ENCODE measurements around the gene SFTPA1. TPM values are rescaled to one million over a fixed set of nuclear protein-coding genes. Genes with fewer than 3 reads are reported as not detected.
"Not testable (repeated sequence)": the region's sequence is repeated elsewhere in the genome, so short reads cannot be mapped to it uniquely, and the experiment has no call there.

Gene SFTPA1
- total and polyA plus RNA-seq, 2 donors (not counting 1 experiment from before 2014, with no cell fraction given): not detected

DNA sequence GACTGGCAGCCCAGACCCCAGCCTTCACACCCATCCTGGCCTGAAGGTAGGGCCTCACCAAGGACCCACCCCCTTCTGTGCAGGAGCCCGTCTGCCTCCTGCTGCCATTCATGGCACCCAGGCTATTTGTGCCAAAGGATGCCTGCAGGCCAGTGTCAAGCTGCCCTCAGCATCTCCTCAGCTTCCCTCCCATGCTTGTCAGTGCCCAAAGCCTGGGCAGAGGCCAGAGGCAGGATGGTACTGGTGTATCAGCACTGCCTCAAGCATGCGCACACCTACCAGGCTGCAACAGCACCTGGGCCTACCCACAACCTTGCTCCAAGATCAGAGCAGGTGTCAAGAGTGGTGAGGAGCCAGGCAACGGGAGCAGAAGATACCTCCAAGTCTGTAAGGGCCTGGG, 27.6 kb downstream of the SFTPA1 start:
- no peaks in the 10 kb centered on the region for H3K4me1 Mint-ChIP-seq
- Histone ChIP-seq H3K4me3 (ENCODE audit: control extremely low read depth in 1 of 5, extremely low read depth in 1 of 5, insufficient read depth in 1 of 5, low read depth in 2 of 5, low read length in 4 of 5) (no peak overlapping the region), H3K4me2 (replicated peaks; ENCODE audit: low read depth, low read length, poor library complexity, severe bottlenecking) (no peak overlapping the region), H3K79me2 (ENCODE audit: control insufficient read depth, insufficient read depth, low read length) (no peaks in the 10 kb centered on the region), H3K9ac (ENCODE audit: low read length) (no peak overlapping the region), H3K9me3 (ENCODE audit: control extremely low read depth in 1 of 3, control insufficient read depth in 2 of 3, insufficient read depth in 1 of 3, low read length in 2 of 3) (peaks cover 0 to 4% (median 0%) of the 10 kb centered on the region in 3 donors), H3K27ac (ENCODE audit: low read length in 2 of 2) (no peak overlapping the region), H2AFZ (ENCODE audit: insufficient read depth, low read depth, low read length, poor library complexity, severe bottlenecking) (no peak overlapping the region), H3K36me3 (replicated peaks in 1 of 2; ENCODE audit: control extremely low read depth in 1 of 2, control insufficient read depth in 1 of 2, extremely low read depth in 1 of 2, insufficient read depth in 2 of 2, low read length in 1 of 2) (no peaks in the 10 kb centered on the region), H3K27me3 (replicated peaks in 1 of 4; ENCODE audit: control extremely low read depth in 1 of 4, control insufficient read depth in 3 of 4, insufficient read depth in 4 of 4, low read length in 3 of 4) (no peaks in the 10 kb centered on the region), H4K20me1 (ENCODE audit: control insufficient read depth, insufficient read depth, low read length, poor library complexity, severe bottlenecking) (no peaks in the 10 kb centered on the region), H3K4me1 (ENCODE audit: control insufficient read depth in 2 of 2, insufficient read depth in 2 of 2, low read length in 2 of 2) (no peaks in the 10 kb centered on the region)
- DNase-seq (no peak), ATAC-seq (ENCODE audit: low read depth) (no peak)
- 87% methylated on average over 3 of the region's 3 CpGs for WGBS (ENCODE audit: insufficient coverage)
- H3K9me3 Mint-ChIP-seq (ENCODE audit: insufficient read depth): no peaks in the 10 kb centered on the region
- ChIA-PET POLR2A (no interaction called here), CTCF (no interaction called here)
- H3K4me3 Mint-ChIP-seq: no peak overlapping the region
- H3K27me3 Mint-ChIP-seq: no peaks in the 10 kb centered on the region
- intact Hi-C loops (cut with micrococcal nuclease): no loop called here
- no peak overlapping the region for H3K27ac Mint-ChIP-seq
- TF ChIP-seq EZH2 (IDR thresholded peaks at IDR 0.05; ENCODE audit: borderline replicate concordance, insufficient read depth, low read depth, low read length, poor library complexity, severe bottlenecking): no peak
- TF ChIP-seq, protein P1, sequence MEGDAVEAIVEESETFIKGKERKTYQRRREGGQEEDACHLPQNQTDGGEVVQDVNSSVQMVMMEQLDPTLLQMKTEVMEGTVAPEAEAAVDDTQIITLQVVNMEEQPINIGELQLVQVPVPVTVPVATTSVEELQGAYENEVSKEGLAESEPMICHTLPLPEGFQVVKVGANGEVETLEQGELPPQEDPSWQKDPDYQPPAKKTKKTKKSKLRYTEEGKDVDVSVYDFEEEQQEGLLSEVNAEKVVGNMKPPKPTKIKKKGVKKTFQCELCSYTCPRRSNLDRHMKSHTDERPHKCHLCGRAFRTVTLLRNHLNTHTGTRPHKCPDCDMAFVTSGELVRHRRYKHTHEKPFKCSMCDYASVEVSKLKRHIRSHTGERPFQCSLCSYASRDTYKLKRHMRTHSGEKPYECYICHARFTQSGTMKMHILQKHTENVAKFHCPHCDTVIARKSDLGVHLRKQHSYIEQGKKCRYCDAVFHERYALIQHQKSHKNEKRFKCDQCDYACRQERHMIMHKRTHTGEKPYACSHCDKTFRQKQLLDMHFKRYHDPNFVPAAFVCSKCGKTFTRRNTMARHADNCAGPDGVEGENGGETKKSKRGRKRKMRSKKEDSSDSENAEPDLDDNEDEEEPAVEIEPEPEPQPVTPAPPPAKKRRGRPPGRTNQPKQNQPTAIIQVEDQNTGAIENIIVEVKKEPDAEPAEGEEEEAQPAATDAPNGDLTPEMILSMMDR (IDR thresholded peaks at IDR 0.05): no peak

DNA sequence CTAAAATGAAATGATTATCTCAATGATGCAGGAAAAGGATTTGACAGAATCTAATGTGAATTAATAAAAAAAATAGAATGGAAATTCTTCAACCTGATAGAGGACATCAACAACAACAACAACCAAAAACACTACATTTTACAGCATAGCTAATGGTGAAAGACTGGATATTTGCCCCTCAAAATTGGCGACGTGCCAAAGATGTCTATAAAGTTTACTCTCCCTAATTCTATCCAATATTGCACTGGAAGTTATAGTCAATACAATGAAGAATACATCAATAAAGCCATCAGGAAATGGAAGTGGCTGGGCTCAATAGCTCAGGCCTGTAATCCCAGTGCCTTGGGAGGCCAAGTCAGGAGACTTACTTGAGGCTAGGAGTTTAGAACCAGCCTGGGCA, 42.0 kb downstream of the SFTPA1 start:
- H3K9ac ChIP-seq (ENCODE audit: low read length); H3K27ac Mint-ChIP-seq; H3K4me1 Mint-ChIP-seq; H3K27me3 Mint-ChIP-seq; H3K27me3 ChIP-seq (replicated peaks in 1 of 4; ENCODE audit: control extremely low read depth in 1 of 4, control insufficient read depth in 3 of 4, insufficient read depth in 4 of 4, low read length in 3 of 4); H2AFZ ChIP-seq (ENCODE audit: insufficient read depth, low read depth, low read length, poor library complexity, severe bottlenecking); ATAC-seq (ENCODE audit: low read depth); DNase-seq; CTCF ChIA-PET; H4K20me1 ChIP-seq (ENCODE audit: control insufficient read depth, insufficient read depth, low read length, poor library complexity, severe bottlenecking); H3K9me3 Mint-ChIP-seq (ENCODE audit: insufficient read depth); H3K9me3 ChIP-seq (ENCODE audit: control extremely low read depth in 1 of 3, control insufficient read depth in 2 of 3, insufficient read depth in 1 of 3, low read length in 2 of 3); POLR2A ChIA-PET; H3K4me3 Mint-ChIP-seq; H3K4me3 ChIP-seq (ENCODE audit: control extremely low read depth in 1 of 5, extremely low read depth in 1 of 5, insufficient read depth in 1 of 5, low read depth in 2 of 5, low read length in 4 of 5); H3K4me1 ChIP-seq (ENCODE audit: control insufficient read depth in 2 of 2, insufficient read depth in 2 of 2, low read length in 2 of 2); intact Hi-C loops (cut with micrococcal nuclease); H3K4me2 ChIP-seq (replicated peaks; ENCODE audit: low read depth, low read length, poor library complexity, severe bottlenecking); H3K36me3 ChIP-seq (replicated peaks in 1 of 2; ENCODE audit: control extremely low read depth in 1 of 2, control insufficient read depth in 1 of 2, extremely low read depth in 1 of 2, insufficient read depth in 2 of 2, low read length in 1 of 2); H3K79me2 ChIP-seq (ENCODE audit: control insufficient read depth, insufficient read depth, low read length); H3K27ac ChIP-seq (ENCODE audit: low read length in 2 of 2): not testable (repeated sequence)
- no CpG with 5 or more reads among the region's 2 CpGs for WGBS (ENCODE audit: insufficient coverage)

DNA sequence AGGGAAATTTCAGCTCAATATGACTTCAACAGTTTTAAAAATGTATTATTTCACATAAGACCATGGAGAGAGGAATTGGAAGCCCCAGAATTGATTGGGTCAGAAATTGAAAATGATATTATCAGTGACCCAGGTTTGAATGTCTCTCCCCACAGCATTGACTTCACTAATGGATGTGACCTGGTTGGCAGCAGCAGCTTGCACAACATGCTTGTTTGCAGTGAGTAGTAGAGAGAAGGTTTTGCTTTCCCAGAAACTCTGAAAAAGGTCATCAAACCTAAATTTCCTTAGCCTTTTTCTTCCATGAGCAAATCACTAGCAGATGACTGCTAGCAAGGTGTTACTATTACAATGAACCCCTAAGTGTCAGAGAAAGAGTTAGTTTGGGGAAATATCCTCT, 52.5 kb downstream of the SFTPA1 start:
- H2AFZ ChIP-seq (ENCODE audit: insufficient read depth, low read depth, low read length, poor library complexity, severe bottlenecking); H3K4me3 ChIP-seq (ENCODE audit: control extremely low read depth in 1 of 5, extremely low read depth in 1 of 5, insufficient read depth in 1 of 5, low read depth in 2 of 5, low read length in 4 of 5); H3K27me3 ChIP-seq (replicated peaks in 1 of 4; ENCODE audit: control extremely low read depth in 1 of 4, control insufficient read depth in 3 of 4, insufficient read depth in 4 of 4, low read length in 3 of 4); H3K4me3 Mint-ChIP-seq; H3K4me1 ChIP-seq (ENCODE audit: control insufficient read depth in 2 of 2, insufficient read depth in 2 of 2, low read length in 2 of 2); H3K9ac ChIP-seq (ENCODE audit: low read length); H3K4me1 Mint-ChIP-seq; H3K27ac ChIP-seq (ENCODE audit: low read length in 2 of 2); H3K27me3 Mint-ChIP-seq; H3K9me3 Mint-ChIP-seq (ENCODE audit: insufficient read depth); H4K20me1 ChIP-seq (ENCODE audit: control insufficient read depth, insufficient read depth, low read length, poor library complexity, severe bottlenecking); H3K9me3 ChIP-seq (ENCODE audit: control extremely low read depth in 1 of 3, control insufficient read depth in 2 of 3, insufficient read depth in 1 of 3, low read length in 2 of 3); H3K4me2 ChIP-seq (replicated peaks; ENCODE audit: low read depth, low read length, poor library complexity, severe bottlenecking); H3K79me2 ChIP-seq (ENCODE audit: control insufficient read depth, insufficient read depth, low read length); POLR2A ChIA-PET; intact Hi-C loops (cut with micrococcal nuclease); H3K27ac Mint-ChIP-seq; DNase-seq; H3K36me3 ChIP-seq (replicated peaks in 1 of 2; ENCODE audit: control extremely low read depth in 1 of 2, control insufficient read depth in 1 of 2, extremely low read depth in 1 of 2, insufficient read depth in 2 of 2, low read length in 1 of 2); CTCF ChIA-PET; ATAC-seq (ENCODE audit: low read depth): not testable (repeated sequence)
